Measurements from ENCODE around the gene ERC2.

Gene ERC2

GRCh38 chr3:55579496-55579895 lies 888.8 kb downstream of the ERC2 start:
- TF ChIP-seq CTCF (conservative IDR thresholded peaks at IDR 0.05; ENCODE audit: control insufficient read depth, insufficient read depth, low read depth, low read length) = no peak

DNA sequence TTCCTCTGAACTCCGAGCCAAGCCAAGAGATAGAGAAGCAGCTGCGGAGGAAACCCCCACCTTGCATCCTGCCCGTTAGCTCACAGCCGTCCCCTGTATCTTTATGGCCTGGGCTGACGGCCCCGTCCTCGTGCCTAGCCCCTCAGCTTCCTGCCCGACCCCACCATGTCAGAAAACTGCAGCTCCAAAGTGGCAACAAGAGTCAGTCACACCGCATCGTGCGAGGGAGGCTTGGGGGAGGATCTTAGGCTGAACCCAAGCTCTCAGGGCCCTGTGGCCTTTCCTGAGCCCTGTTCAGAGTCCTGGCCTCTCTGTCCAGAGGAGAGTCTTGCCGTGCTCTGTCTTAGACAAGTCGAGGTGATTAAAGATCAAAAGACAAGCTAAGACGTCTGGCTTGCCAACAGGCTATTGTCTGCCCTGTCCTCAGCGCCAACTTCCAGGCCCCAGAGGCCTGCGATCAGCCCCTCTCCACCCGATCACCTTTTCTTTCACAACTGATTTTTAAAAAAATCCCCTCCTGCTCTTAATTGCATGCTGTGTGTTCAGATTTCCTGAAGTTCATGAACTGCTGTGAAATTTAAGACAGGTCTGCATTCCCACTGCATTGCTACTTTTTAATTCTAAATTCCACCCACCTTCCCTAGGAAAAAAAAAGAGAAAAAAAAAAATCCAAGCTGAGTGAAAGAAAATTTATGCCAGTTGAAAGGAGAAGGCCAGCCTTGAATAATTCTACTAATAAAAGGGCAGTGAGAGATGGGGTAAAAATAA lies 891.5 kb downstream of the ERC2 start:
- H3K4me3 ChIP-seq (ENCODE audit: control insufficient read depth, low read depth, low read length) = no peak overlapping the region
- no peak for TF ChIP-seq CTCF (conservative IDR thresholded peaks at IDR 0.05; ENCODE audit: control insufficient read depth, insufficient read depth, low read depth, low read length)
- no peak for DNase-seq (ENCODE audit: low read depth)

More at GRCh38 chr3:55579496-55579895, 888.8 kb downstream of the ERC2 start:
- no peak for DNase-seq (ENCODE audit: low read depth)
- H3K4me3 ChIP-seq (ENCODE audit: control insufficient read depth, low read depth, low read length) = no peak overlapping the region

GRCh38 chr3:55574671-55575070 lies 893.6 kb downstream of the ERC2 start:
- no peak for TF ChIP-seq CTCF (conservative IDR thresholded peaks at IDR 0.05; ENCODE audit: control insufficient read depth, insufficient read depth, low read depth, low read length)
- DNase-seq (ENCODE audit: low read depth) = no peak
- no peak overlapping the region for H3K4me3 ChIP-seq (ENCODE audit: control insufficient read depth, low read depth, low read length)

DNA sequence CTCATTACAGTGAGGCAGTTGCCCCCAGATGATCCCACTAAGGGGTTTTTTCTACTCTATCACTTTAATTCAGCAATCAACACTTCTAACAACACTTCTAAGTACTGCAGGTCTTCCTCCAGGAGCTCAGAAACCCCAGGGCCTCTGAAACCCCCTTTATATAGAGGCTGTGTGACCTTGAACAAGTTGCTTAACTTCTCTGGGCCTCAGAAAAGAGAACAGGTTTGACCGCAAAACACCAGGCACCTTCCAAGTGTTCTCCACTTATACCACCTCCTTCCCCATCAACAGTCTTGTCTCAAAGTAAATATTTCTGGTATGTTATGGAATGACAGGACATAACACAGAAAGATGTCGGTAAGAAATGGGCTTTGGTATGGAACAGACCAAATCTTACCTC lies 895.5 kb downstream of the ERC2 start:
- DNase-seq (ENCODE audit: low read depth) = no peak
- no peak overlapping the region for H3K4me3 ChIP-seq (ENCODE audit: control insufficient read depth, low read depth, low read length)
- TF ChIP-seq CTCF (conservative IDR thresholded peaks at IDR 0.05; ENCODE audit: control insufficient read depth, insufficient read depth, low read depth, low read length) = no peak

GRCh38 chr3:55571913-55572312 lies 896.4 kb downstream of the ERC2 start:
- no peak for DNase-seq (ENCODE audit: low read depth)
- TF ChIP-seq CTCF (conservative IDR thresholded peaks at IDR 0.05; ENCODE audit: control insufficient read depth, insufficient read depth, low read depth, low read length) = no peak
- no peak overlapping the region for H3K4me3 ChIP-seq (ENCODE audit: control insufficient read depth, low read depth, low read length)

DNA sequence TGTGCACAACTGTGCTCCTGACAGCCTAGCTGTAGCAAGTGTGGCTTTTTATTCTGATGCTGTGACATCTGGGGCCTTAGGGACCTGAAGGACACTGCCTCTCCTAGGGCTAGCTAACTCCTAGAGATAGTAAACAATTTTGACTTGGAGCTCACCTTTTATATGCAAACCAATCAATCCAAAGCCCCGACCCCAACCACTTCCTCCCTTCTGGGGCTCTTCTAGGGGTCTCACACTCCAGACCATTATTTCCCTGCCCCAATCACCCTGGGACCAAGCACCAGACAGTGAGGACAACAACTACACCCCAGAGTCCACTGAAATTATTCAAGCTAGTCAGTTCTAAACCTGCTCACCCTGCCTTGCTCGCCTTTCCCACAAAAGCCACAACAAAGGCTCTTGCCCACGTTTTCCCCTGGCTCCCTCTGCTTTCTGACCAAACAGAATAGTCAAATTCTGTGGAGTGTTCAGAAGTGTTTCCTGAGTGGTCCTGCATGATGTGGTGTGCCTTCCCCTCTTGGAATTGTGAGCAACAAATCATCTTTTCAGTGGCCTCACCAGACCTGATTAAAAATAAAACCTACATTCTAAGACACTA lies 897.0 kb downstream of the ERC2 start:
- TF ChIP-seq CTCF (conservative IDR thresholded peaks at IDR 0.05; ENCODE audit: control insufficient read depth, insufficient read depth, low read depth, low read length) = no peak
- no peak for DNase-seq (ENCODE audit: low read depth)
- no peak overlapping the region for H3K4me3 ChIP-seq (ENCODE audit: control insufficient read depth, low read depth, low read length)

Measured in fibroblast of mammary gland (primary cell).